B cell (primary cell): Measurements from ENCODE around the gene MAJIN. TPM values are rescaled to one million over a fixed set of nuclear protein-coding genes. Genes with fewer than 3 reads are reported as not detected.
A peak's percentile ranks its signal among the peaks of the same experiment; 100 is the strongest.

Source experiments
- ATAC-seq: fragments of 200-7000 bp; cut with Tn5 transposase; one replicate; pipeline ENCODE4 v1.10.0; 2021; ENCODE audit warnings: low read depth, mild to moderate bottlenecking, moderate number of reproducible peaks, moderate library complexity
- CTCF ChIA-PET: fragments of 350-600 bp; sonication (Branson Sonifier 250); formaldehyde crosslinking; loops from one replicate; lab custom pipeline; 2021; ENCODE audit warnings: antibody characterized with exemption, inconsistent platforms; lab: Charles Lee
- POLR2A ChIA-PET: fragments of 350-600 bp; sonication (Branson Sonifier 250); formaldehyde crosslinking; loops from one replicate; lab custom pipeline; 2021; ENCODE audit warnings: antibody characterized with exemption; lab: Charles Lee
- DNase-seq: peaks from one replicate; pipeline ENCODE4 v3.0.0; 2013
- H2AFZ ChIP-seq: 2 replicates; pipeline ENCODE4 v1.6.1; 2012; ENCODE audit warnings: mild to moderate bottlenecking, low read depth, low read length; ENCODE audit not compliant: insufficient read depth, poor library complexity, severe bottlenecking
- H3K27ac ChIP-seq, 2 donors: 1 replicate in 1 of 2; 2 replicates in 1 of 2; pipeline ENCODE4 v1.5.1; 2012 to 2013; ENCODE audit warnings: low read length in 2 of 2, mild to moderate bottlenecking in 2 of 2, moderate library complexity in 1 of 2
- H3K27me3 ChIP-seq, 4 experiments: fragments of 200-600 bp in 1 of 4; sonication (generic) in 1 of 4; replicated peaks in 1 of 4; 1 replicate in 2 of 4; 2 replicates in 2 of 4; pipeline versions ENCODE4 v1.6.1 to v1.7.0; 2013 to 2016; ENCODE audit warnings: low read length in 3 of 4, mild to moderate bottlenecking in 2 of 4, mixed read lengths in 1 of 4, moderate library complexity in 1 of 4; ENCODE audit not compliant: insufficient read depth in 4 of 4, control insufficient read depth in 3 of 4; ENCODE audit errors: control extremely low read depth in 1 of 4
- H3K36me3 ChIP-seq, 2 experiments: replicated peaks in 1 of 2; 1 replicate in 1 of 2; 2 replicates in 1 of 2; pipeline versions ENCODE4 v1.6.1 to v1.7.1; 2013; ENCODE audit warnings: low read length in 1 of 2; ENCODE audit not compliant: insufficient read depth in 2 of 2, control insufficient read depth in 1 of 2; ENCODE audit errors: control extremely low read depth in 1 of 2, extremely low read depth in 1 of 2
- H3K4me1 ChIP-seq, 2 donors: fragments of 200-600 bp in 1 of 2; sonication (generic) in 1 of 2; 1 replicate in 1 of 2; 2 replicates in 1 of 2; pipeline versions ENCODE4 v1.5.1 to v1.6.1; 2013 to 2017; ENCODE audit warnings: low read length in 2 of 2; ENCODE audit not compliant: control insufficient read depth in 2 of 2, insufficient read depth in 2 of 2
- H3K4me2 ChIP-seq: replicated peaks from 2 replicates; pipeline ENCODE3; 2012; ENCODE audit warnings: mild to moderate bottlenecking, low read depth, low read length; ENCODE audit not compliant: poor library complexity, severe bottlenecking
- H3K4me3 ChIP-seq, 5 experiments: fragments of 200-600 bp in 1 of 5; sonication (generic) in 1 of 5; 1 replicate in 3 of 5; 2 replicates in 2 of 5; pipeline versions ENCODE4 v1.5.1 to v1.7.0; 2011 to 2016; ENCODE audit warnings: low read length in 4 of 5, mild to moderate bottlenecking in 4 of 5, low read depth in 2 of 5, control low read depth in 1 of 5, moderate library complexity in 1 of 5; ENCODE audit not compliant: insufficient read depth in 1 of 5; ENCODE audit errors: control extremely low read depth in 1 of 5, extremely low read depth in 1 of 5
- H3K79me2 ChIP-seq: fragments of 200-600 bp; sonication (generic); one replicate; pipeline ENCODE4 v1.6.0; 2016; ENCODE audit warnings: low read length; ENCODE audit not compliant: control insufficient read depth, insufficient read depth
- H3K9ac ChIP-seq: fragments of 200-600 bp; sonication (generic); 2 replicates; pipeline ENCODE4 v1.6.1; 2017; ENCODE audit warnings: mild to moderate bottlenecking, low read length, moderate library complexity
- H3K9me3 ChIP-seq, 3 donors: one replicate each; pipeline versions ENCODE4 v1.6.1 to v1.7.1; 2013; ENCODE audit warnings: low read length in 2 of 3; ENCODE audit not compliant: control insufficient read depth in 2 of 3, insufficient read depth in 1 of 3; ENCODE audit errors: control extremely low read depth in 1 of 3
- H4K20me1 ChIP-seq: 2 replicates; pipeline ENCODE4 v1.6.0; 2012; ENCODE audit warnings: mild to moderate bottlenecking, low read length; ENCODE audit not compliant: insufficient read depth, control insufficient read depth, poor library complexity, severe bottlenecking
- H3K27ac Mint-ChIP-seq: one replicate; pipeline ENCODE4 v1.8.0; 2021; ENCODE audit warnings: mixed read lengths
- H3K27me3 Mint-ChIP-seq: one replicate; pipeline ENCODE4 v1.8.0; 2021; ENCODE audit warnings: mixed read lengths
- H3K4me1 Mint-ChIP-seq: one replicate; pipeline ENCODE4 v1.8.0; 2021; ENCODE audit warnings: mixed read lengths
- H3K4me3 Mint-ChIP-seq: one replicate; pipeline ENCODE4 v1.8.0; 2021; ENCODE audit warnings: mixed read lengths
- H3K9me3 Mint-ChIP-seq: one replicate; pipeline ENCODE4 v1.8.0; 2022; ENCODE audit warnings: mixed read lengths; ENCODE audit not compliant: insufficient read depth
- EZH2 ChIP-seq: IDR thresholded peaks from 2 replicates; pipeline ENCODE4 v1.6.1; 2012; ENCODE audit warnings: borderline replicate concordance, low read depth, mild to moderate bottlenecking, moderate library complexity, low read length; ENCODE audit not compliant: insufficient read depth, poor library complexity, severe bottlenecking
- WGBS: methylation state at CpG from one replicate; pipeline ENCODE4 v1.1.5; 2013; ENCODE audit warnings: missing lambda C conversion rate; ENCODE audit not compliant: insufficient coverage; 5-methylcytosine and 5-hydroxymethylcytosine counted together
- intact Hi-C: fragments of 100-400 bp; cut with micrococcal nuclease; formaldehyde crosslinking; loops from one replicate; pipeline ENCODE4 v1.10.0; 2022
- polyA plus RNA-seq: library from polyadenylated mRNA; depleted of rRNA; stranded (reverse); fragments of >200 nt; gene quantifications from 2 replicates; pipeline ENCODE4 v1.2.3, GENCODE V29; 2012
- total RNA-seq, 2 donors: library from RNA; stranded (reverse); fragments of 120-200 nt in 1 of 2; gene quantifications; 1 replicate in 1 of 2; 2 replicates in 1 of 2; pipeline versions ENCODE4 v1.2.3 to v1.2.4, GENCODE V29; 2013 to 2022
- TF ChIP-seq, protein P1 (sequence below): fragments of 200-600 bp; IDR thresholded peaks from one replicate; pipeline ENCODE4 v1.8.0; 2022; ENCODE audit warnings: antibody characterized with exemption, mild to moderate bottlenecking

MAJIN gene
- total and polyA plus RNA-seq, 2 donors (not counting 1 experiment from before 2014, with no cell fraction given) = 0.71 to 2.4 TPM

DNA sequence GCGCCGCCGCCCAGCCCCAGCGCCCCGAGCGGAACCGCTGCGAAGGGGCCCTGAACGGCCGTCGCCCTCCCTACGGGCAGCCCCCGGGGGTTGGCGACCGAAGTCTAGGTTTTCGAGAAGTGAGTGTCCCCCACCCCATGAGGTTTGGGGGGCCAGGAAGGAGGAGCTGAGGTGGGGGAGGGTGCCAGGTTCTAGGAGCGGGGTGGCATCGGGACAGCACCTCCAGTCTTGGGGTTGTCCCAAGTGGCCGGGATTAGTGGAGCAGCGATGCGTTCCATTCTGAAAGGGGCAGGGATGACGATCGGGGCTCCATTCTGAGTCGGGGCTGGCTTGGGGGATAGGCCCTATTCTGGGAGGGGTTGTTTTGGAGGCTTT lies 47.0 kb downstream of the MAJIN start:
- POLR2A ChIA-PET = interaction anchor here (1.0 to 1.9 kb wide), 2 partner anchors 102 to 197 kb away, joined by 3 to 6 read pairs; partner anchors contain the start of genes FAU, MRPL49 and SNX15
- 1% methylated on average over 24 of the region's 24 CpGs for WGBS
- H3K27ac Mint-ChIP-seq = peak overlapping the region; percentile 82

More for the DNA sequence above, 47.0 kb downstream of the MAJIN start:
- H4K20me1 ChIP-seq = peaks cover 13% of the 10 kb centered on the region
- no peaks in the 10 kb centered on the region for H3K27me3 ChIP-seq
- Mint-ChIP-seq H3K9me3 (no peaks in the 10 kb centered on the region), H3K4me3 (peak overlapping the region; percentile 97), H3K4me1 (peaks cover 22% of the 10 kb centered on the region), H3K27me3 (no peaks in the 10 kb centered on the region)
- CTCF ChIA-PET = interaction anchor here (1.0 to 2.0 kb wide), 3 partner anchors 72 to 178 kb away, joined by 4 to 8 read pairs (median 4); partner anchors contain the start of gene BATF2
- peak overlapping the region; percentile 4 to 76 (median 69) for H3K4me3 ChIP-seq
- peak overlapping the region; percentile 95 for H3K4me2 ChIP-seq
- TF ChIP-seq, protein P1, sequence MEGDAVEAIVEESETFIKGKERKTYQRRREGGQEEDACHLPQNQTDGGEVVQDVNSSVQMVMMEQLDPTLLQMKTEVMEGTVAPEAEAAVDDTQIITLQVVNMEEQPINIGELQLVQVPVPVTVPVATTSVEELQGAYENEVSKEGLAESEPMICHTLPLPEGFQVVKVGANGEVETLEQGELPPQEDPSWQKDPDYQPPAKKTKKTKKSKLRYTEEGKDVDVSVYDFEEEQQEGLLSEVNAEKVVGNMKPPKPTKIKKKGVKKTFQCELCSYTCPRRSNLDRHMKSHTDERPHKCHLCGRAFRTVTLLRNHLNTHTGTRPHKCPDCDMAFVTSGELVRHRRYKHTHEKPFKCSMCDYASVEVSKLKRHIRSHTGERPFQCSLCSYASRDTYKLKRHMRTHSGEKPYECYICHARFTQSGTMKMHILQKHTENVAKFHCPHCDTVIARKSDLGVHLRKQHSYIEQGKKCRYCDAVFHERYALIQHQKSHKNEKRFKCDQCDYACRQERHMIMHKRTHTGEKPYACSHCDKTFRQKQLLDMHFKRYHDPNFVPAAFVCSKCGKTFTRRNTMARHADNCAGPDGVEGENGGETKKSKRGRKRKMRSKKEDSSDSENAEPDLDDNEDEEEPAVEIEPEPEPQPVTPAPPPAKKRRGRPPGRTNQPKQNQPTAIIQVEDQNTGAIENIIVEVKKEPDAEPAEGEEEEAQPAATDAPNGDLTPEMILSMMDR = no peak
- TF ChIP-seq EZH2 = no peak
- ATAC-seq (no peak), DNase-seq (no peak)
- H3K4me1 ChIP-seq = peaks cover 14 to 33% of the 10 kb centered on the region in 2 donors
- H3K79me2 ChIP-seq = peaks cover 9% of the 10 kb centered on the region
- H3K9me3 ChIP-seq = no peaks in the 10 kb centered on the region
- H2AFZ ChIP-seq = peak overlapping the region; percentile 95
- intact Hi-C loops = loop anchor here (1.0 to 2.0 kb wide), 7 partner anchors 9 to 256 kb away; partner anchors contain the start of genes CAPN1, CDCA5, SAC3D1 and SNX15
- peak overlapping the region in 1 of 2 donors; percentile 81 for H3K27ac ChIP-seq
- peaks cover 0 to 10% of the 10 kb centered on the region in 2 experiments for H3K36me3 ChIP-seq
- peak overlapping the region; percentile 81 for H3K9ac ChIP-seq
